ENCODE measurements around the gene SHMT2.
"Not testable (repeated sequence)": the region's sequence is repeated elsewhere in the genome, so short reads cannot be mapped to it uniquely, and the experiment has no call there.

Gene SHMT2

DNA sequence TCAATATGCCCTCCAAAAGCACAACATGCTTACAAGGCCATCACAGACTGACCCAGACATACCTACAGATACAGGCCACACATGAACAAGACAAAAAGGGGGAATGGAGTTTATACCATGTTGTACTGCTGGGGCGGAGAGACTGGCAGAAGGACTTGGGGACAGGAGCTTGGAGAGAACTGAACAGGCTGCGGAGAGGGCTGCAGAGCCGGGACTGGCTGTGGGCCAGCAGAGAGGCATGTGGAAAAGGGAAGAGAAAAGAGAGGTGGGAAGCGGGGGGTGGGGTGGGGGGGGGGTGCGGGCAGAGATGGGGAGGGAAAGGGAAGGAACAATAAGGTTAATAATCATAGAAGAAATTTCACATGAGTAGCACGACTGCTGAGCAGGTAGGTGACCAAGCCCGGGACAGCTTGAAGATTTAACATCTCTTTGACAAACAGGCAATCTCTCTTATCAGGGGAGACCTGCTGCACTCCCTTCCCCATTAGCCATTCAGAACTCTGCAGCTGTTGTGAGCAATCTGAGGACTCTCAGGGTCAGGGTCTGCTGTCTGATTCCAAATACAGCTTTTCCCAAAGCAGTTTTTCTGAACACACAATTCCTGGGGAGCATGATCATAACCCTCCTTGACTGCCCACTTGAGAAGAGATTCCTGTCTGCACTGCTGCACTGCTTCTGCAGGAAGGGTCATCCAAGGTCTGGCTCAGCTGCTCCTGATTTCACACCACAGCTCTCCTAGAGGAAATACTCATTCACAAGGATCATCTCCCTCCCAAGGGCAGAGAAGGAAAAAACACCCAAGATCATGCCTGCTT is 43.0 kb downstream of the SHMT2 start:
- no peak for DNase-seq

- no peak for DNase-seq
Observed at GRCh38 chr12:57273516-57273915, 44.0 kb downstream of the SHMT2 start.

DNA sequence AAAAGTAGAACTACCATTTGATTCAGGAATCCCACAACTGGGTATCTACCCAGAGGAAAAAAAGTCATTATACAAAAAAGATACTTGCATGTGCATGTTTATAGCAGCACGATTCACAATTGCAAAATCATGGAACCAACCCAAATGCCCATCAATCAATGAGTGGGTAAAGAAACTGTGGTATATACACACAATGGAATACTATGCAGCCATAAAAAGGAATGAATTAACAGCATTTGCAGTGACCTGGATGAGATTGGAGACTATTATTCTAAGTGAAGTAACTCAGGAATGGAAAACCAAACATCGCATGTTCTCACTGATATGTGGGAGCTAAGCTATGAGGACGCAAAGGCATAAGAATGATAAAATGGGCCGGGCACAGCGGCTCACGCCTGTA is 46.7 kb downstream of the SHMT2 start:
- DNase-seq, result not testable (repeated sequence)

GRCh38 chr12:57276935-57277563 is 47.5 kb downstream of the SHMT2 start:
- DNase-seq, result no peak

- DNase-seq, result no peak
Observed at GRCh38 chr12:57278465-57279381, 49.2 kb downstream of the SHMT2 start.

DNA sequence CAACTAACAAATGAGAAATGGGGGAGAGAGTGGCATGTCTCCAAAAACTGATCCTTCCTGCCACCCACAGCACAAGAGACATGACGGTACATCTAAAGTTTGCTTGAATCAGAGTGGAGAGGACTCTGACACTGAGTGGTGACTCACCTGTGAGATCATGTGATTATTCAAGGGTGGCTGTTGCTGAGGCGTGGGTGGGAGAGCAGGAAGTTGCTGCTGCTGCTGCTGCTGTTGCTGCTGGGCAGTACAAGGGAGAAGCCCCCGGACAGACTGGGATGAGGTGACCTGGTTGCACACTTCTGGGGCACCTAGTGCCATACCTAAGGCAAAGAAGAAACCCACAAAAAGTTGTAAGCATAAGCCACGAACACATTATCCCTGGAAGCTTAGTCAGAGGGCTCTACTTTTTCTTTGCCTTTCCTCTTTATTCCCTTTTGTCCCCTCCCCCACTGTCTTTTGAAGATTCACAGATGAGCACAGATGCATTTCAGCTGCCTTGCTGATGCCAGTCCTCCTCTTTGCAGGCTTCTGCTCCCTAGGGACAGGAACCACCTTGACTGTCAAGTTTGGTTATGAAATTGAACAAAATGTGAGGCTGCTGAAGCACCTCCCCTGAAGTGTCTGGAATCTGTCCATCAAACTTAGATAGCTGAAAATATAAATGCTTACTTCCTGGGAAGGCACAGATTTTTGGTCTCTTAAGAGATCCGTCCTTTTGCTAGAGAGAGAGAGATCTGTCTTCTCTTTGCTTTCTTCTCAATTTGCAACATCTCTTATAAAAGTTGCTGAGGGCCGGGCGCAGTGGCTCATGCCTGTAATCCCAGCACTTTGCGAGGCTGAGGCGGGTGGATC is 50.9 kb downstream of the SHMT2 start:
- no peak for DNase-seq

DNA sequence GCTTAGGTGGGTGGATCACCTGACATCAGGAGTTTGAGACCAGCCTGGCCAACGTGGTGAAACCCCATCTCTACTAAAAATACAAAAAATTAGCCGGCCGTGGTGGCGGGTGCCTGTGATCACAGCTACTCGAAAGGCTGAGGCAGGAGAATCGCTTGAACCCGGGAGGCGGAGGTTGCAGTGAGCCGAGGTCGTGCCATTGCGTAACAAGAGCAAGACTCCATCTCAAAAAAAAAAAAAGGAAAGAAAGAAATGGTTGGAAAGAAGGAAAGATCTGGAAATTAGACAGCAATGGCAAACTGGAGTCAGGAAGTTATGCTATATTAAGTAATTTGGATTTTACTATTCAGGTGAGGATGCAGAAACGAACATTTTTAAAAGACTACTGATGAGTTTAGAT is 52.6 kb downstream of the SHMT2 start:
- DNase-seq, result not testable (repeated sequence)
